Fibroblast of pulmonary artery (primary cell): ENCODE results near the gene IGF2BP1.
"Not testable (repeated sequence)": the region's sequence is repeated elsewhere in the genome, so short reads cannot be mapped to it uniquely, and the experiment has no call there.

Experiments used
- DNase-seq: peaks from one replicate; pipeline ENCODE4 v3.0.0-alpha.2; 2010; ENCODE audit warnings: low read depth
- H3K4me3 ChIP-seq: replicated peaks from 2 replicates; pipeline ENCODE4 v1.5.1; 2011; ENCODE audit warnings: low read depth, mild to moderate bottlenecking, control low read depth, low read length, moderate library complexity
- TF ChIP-seq, protein P1 (sequence below): IDR thresholded peaks from 2 replicates; pipeline ENCODE4 v1.5.1; 2011; ENCODE audit warnings: mild to moderate bottlenecking, control low read depth, low read length, inconsistent platforms; ENCODE audit errors: missing control alignments

IGF2BP1 gene

GRCh38 chr17:49071106-49071505 lies 73.9 kb downstream of the IGF2BP1 start:
- DNase-seq = peak; percentile 57
- H3K4me3 ChIP-seq = no peak overlapping the region
- TF ChIP-seq, protein P1, sequence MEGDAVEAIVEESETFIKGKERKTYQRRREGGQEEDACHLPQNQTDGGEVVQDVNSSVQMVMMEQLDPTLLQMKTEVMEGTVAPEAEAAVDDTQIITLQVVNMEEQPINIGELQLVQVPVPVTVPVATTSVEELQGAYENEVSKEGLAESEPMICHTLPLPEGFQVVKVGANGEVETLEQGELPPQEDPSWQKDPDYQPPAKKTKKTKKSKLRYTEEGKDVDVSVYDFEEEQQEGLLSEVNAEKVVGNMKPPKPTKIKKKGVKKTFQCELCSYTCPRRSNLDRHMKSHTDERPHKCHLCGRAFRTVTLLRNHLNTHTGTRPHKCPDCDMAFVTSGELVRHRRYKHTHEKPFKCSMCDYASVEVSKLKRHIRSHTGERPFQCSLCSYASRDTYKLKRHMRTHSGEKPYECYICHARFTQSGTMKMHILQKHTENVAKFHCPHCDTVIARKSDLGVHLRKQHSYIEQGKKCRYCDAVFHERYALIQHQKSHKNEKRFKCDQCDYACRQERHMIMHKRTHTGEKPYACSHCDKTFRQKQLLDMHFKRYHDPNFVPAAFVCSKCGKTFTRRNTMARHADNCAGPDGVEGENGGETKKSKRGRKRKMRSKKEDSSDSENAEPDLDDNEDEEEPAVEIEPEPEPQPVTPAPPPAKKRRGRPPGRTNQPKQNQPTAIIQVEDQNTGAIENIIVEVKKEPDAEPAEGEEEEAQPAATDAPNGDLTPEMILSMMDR = no peak

GRCh38 chr17:49074851-49075540 lies 77.8 kb downstream of the IGF2BP1 start:
- no peak for DNase-seq
- no peak overlapping the region for H3K4me3 ChIP-seq
- TF ChIP-seq, protein P1 = no peak

GRCh38 chr17:49076573-49077384 lies 79.6 kb downstream of the IGF2BP1 start:
- H3K4me3 ChIP-seq = no peak overlapping the region
- DNase-seq = peak; percentile 84
- TF ChIP-seq, protein P1 = no peak

GRCh38 chr17:49078248-49078647 lies 81.1 kb downstream of the IGF2BP1 start:
- no peak for DNase-seq
- H3K4me3 ChIP-seq = no peak overlapping the region
- TF ChIP-seq, protein P1 = no peak

- DNase-seq = no peak
- H3K4me3 ChIP-seq = no peak overlapping the region
- TF ChIP-seq, protein P1 = no peak
Measured at GRCh38 chr17:49079840-49080663, 82.9 kb downstream of the IGF2BP1 start.

GRCh38 chr17:49082231-49082630 lies 85.0 kb downstream of the IGF2BP1 start:
- no peak for DNase-seq
- TF ChIP-seq, protein P1 = no peak
- H3K4me3 ChIP-seq = no peak overlapping the region

DNA sequence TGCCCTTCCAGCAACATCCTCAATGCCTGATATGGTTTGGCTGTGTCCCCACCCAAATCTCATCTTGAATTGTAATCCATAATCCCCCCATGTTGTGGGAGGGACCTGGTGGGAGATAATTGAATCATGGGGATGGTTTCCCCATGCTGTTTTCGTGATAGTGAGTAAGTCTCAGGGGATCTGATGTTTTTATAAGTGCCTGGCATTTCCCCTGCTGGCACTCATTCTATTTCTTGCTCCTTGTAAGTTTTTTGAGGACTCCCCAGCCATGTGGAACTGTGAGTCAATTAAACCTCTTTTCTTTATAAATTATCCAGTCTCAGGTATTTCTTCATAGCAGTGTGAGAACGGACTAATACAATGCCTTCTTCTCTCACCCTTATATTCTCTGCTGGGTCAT lies 87.9 kb downstream of the IGF2BP1 start:
- DNase-seq, H3K4me3 ChIP-seq: not testable (repeated sequence)
